Parathyroid adenoma (tissue), 2 donors: Measurements from ENCODE around the gene ZNF653.
"Not testable (repeated sequence)": the region's sequence is repeated elsewhere in the genome, so short reads cannot be mapped to it uniquely, and the experiment has no call there.

Experiments used
- H2AFZ ChIP-seq: fragments of 300-600 bp; sonication (generic); one replicate; pipeline ENCODE4 v1.7.0; 2017; ENCODE audit warnings: antibody characterized with exemption, mild to moderate bottlenecking
- H3K27ac ChIP-seq: fragments of 300-600 bp; sonication (generic); one replicate; pipeline ENCODE4 v1.7.0; 2017
- H3K27me3 ChIP-seq: fragments of 300-600 bp; sonication (generic); one replicate; pipeline ENCODE4 v1.7.0; 2017; ENCODE audit warnings: low read length; ENCODE audit not compliant: control insufficient read depth, insufficient read depth
- H3K36me3 ChIP-seq: fragments of 300-600 bp; sonication (generic); one replicate; pipeline ENCODE4 v1.7.0; 2017; ENCODE audit warnings: low read length; ENCODE audit not compliant: control insufficient read depth, insufficient read depth
- H3K4me1 ChIP-seq: fragments of 300-600 bp; sonication (generic); one replicate; pipeline ENCODE4 v1.7.0; 2017; ENCODE audit warnings: control low read depth
- H3K4me2 ChIP-seq: fragments of 300-600 bp; sonication (generic); one replicate; pipeline ENCODE4 v1.7.0; 2017; ENCODE audit warnings: low read length
- H3K4me3 ChIP-seq: fragments of 300-600 bp; sonication (generic); one replicate; pipeline ENCODE4 v1.7.0; 2017; ENCODE audit warnings: low read depth, low read length
- H3K79me2 ChIP-seq: fragments of 300-600 bp; sonication (generic); one replicate; pipeline ENCODE4 v1.7.0; 2017; ENCODE audit warnings: control low read depth
- H3K9ac ChIP-seq: fragments of 300-600 bp; sonication (generic); one replicate; pipeline ENCODE4 v1.7.0; 2017; ENCODE audit warnings: mild to moderate bottlenecking
- H3K9me3 ChIP-seq: fragments of 300-600 bp; sonication (generic); one replicate; pipeline ENCODE4 v1.7.0; 2017; ENCODE audit warnings: low read length; ENCODE audit not compliant: control insufficient read depth
- TF ChIP-seq, protein P1 (sequence below): fragments of 300-600 bp; sonication (generic); IDR thresholded peaks from one replicate; pipeline ENCODE4 v1.7.0; 2017; ENCODE audit warnings: antibody characterized with exemption, mild to moderate bottlenecking
- donor health status: primary hyperparathyroidism.

The ZNF653 gene

DNA sequence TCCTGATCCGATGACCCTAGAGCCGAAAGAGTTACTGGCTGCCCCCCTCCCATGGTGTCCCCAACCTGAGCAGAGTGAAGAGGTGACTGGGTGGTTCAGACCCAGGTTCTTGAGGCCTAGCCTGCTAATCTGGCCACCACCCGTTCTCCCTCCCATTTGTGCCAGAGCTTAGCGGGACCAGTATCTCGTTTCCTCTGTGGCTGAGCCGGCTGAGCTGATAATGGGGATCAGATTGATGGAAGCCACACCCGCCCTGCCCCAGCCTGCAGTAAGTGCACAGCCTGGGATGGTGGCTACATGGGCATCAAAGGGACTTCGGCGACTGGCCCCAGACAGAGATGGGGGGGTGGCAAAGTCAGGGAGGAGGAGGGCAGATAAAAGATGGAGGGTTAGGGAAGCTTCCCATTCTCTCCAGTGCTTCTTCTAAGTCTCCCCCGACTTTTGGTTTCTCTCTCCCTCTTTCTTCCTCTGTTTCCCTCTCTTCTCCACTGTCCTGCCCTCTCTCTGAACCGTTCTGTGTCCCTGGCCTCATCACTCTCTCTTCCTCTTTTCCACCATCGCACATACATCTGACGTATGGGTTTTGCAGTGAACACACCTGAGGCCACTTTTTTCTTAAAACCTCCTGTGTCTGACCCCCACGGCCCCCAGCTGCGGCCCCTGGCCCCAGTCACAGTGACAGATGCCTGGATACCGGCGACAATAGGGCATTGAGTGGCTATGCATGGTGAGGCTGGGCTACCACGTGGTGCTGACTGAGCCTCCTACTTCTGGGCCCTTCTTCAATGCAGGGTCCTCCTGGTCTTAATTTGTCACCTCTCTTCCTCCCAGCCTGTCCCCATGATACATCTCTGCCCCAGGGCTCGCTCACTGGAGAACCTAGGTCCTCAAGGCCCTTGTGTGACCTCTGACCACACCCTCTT, 27.2 kb downstream of the ZNF653 start:
- Histone ChIP-seq H3K36me3 (no peaks in the 10 kb centered on the region), H3K4me3 (no peak overlapping the region), H3K79me2 (no peaks in the 10 kb centered on the region), H2AFZ (no peak overlapping the region), H3K9ac (no peak overlapping the region), H3K9me3 (no peaks in the 10 kb centered on the region), H3K4me1 (peaks cover 3% of the 10 kb centered on the region), H3K4me2 (no peak overlapping the region), H3K27me3 (no peaks in the 10 kb centered on the region), H3K27ac (no peak overlapping the region)
- TF ChIP-seq, protein P1, sequence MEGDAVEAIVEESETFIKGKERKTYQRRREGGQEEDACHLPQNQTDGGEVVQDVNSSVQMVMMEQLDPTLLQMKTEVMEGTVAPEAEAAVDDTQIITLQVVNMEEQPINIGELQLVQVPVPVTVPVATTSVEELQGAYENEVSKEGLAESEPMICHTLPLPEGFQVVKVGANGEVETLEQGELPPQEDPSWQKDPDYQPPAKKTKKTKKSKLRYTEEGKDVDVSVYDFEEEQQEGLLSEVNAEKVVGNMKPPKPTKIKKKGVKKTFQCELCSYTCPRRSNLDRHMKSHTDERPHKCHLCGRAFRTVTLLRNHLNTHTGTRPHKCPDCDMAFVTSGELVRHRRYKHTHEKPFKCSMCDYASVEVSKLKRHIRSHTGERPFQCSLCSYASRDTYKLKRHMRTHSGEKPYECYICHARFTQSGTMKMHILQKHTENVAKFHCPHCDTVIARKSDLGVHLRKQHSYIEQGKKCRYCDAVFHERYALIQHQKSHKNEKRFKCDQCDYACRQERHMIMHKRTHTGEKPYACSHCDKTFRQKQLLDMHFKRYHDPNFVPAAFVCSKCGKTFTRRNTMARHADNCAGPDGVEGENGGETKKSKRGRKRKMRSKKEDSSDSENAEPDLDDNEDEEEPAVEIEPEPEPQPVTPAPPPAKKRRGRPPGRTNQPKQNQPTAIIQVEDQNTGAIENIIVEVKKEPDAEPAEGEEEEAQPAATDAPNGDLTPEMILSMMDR, result no peak

DNA sequence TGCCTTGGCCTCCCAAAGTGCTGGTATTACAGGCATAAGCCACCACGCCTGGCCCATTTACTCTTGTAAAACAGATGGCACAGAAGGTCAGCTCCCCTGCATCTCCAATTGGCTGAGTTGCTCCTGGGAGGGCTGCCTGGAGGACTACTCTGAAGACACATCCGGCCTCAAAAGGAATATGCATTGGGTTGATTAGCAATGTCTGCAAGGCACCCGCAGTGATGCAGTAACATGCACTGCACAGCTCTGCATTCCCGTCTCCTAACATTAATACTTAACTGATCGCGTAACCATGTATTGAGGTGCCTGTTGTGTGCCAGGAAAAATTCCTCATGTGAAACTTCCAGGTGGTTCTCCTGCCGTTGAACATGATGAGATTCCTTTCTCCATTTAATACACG, 29.8 kb downstream of the ZNF653 start:
- Histone ChIP-seq H3K79me2 (no peaks in the 10 kb centered on the region), H3K4me2 (no peak overlapping the region), H3K4me1 (no peaks in the 10 kb centered on the region), H3K4me3 (no peak overlapping the region), H2AFZ (no peak overlapping the region), H3K27ac (no peak overlapping the region), H3K27me3 (no peaks in the 10 kb centered on the region), H3K36me3 (no peaks in the 10 kb centered on the region), H3K9ac (no peak overlapping the region), H3K9me3 (no peaks in the 10 kb centered on the region)
- TF ChIP-seq, protein P1, result no peak

DNA sequence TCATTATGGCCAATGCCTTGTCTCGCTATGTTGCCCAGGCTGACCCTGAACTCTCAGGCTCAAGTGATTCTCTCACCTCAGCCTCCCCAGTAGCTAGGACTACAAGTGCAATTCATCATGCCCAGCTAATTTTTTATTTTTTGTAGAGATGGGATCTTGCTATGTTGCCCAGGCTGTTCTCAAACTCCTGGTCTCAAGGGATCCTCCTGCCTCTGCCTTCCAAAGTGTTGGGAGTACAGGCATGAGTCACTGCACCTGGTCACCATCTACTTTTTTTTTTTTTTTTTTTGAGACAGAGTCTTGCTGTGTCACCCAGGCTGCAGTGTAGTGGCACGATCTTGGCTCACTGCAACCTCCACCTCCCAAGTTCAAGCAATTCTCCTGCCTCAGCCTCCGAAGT, 30.3 kb downstream of the ZNF653 start:
- H3K27me3 ChIP-seq, H3K27ac ChIP-seq, H3K4me2 ChIP-seq, H3K4me1 ChIP-seq, H2AFZ ChIP-seq, H3K79me2 ChIP-seq, H3K9ac ChIP-seq, H3K9me3 ChIP-seq, H3K4me3 ChIP-seq, H3K36me3 ChIP-seq: not testable (repeated sequence)

DNA sequence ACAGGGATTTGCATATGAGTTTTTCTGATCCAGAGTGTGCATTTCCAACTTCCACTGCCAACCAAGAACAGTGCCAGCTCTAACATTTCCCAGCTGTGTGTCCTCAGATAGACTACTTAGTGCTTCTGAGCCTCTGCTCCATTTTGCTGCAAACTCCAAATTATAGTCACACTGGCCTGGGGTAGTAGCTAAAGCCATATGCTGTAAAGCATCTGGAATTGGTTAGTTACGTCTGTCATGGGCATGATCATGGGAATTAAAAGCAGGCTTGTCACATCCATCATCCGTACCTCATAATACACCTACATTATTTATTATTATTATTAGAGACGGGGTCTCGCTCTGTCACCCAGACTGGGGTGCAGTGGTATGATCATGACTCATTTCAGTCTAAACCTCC, 31.9 kb downstream of the ZNF653 start:
- H3K9me3 ChIP-seq, result no peaks in the 10 kb centered on the region
- no peaks in the 10 kb centered on the region for H3K27me3 ChIP-seq
- no peak overlapping the region for H3K4me3 ChIP-seq
- H3K9ac ChIP-seq, result no peak overlapping the region
- H3K4me1 ChIP-seq, result no peaks in the 10 kb centered on the region
- H2AFZ ChIP-seq, result no peak overlapping the region
- H3K4me2 ChIP-seq, result no peak overlapping the region
- no peaks in the 10 kb centered on the region for H3K36me3 ChIP-seq
- TF ChIP-seq, protein P1, result no peak
- no peak overlapping the region for H3K27ac ChIP-seq
- no peaks in the 10 kb centered on the region for H3K79me2 ChIP-seq

DNA sequence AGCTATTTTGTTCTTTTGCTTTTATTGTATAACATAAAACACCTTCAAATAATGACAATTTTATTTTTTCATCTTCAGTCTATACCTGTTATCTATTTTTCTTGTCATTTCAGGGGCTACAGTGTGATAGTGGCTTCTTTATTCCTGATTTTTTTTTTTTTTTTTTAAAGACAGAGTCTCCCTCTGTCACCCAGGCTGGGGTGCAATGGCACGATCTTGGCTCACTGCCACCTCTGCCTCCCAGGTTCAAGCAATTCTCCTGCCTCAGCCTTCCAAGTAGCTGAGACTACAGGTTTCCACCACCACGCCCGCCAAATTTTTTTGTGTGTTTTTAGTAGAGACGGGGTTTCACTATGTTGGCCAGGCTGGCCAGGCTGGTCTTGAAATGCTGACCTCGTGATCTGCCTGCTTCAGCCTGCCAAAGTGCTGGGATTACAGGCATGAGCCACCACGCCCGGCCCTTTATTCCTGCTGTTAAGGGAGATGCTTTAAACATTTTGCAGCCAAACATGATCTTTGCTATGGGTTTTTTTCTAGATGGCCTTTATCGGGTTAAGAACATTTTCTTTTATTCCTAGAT, 37.3 kb downstream of the ZNF653 start:
- not testable (repeated sequence) for H3K9me3 ChIP-seq, H3K4me1 ChIP-seq, H3K4me3 ChIP-seq, H3K4me2 ChIP-seq, H2AFZ ChIP-seq, H3K79me2 ChIP-seq, H3K27ac ChIP-seq, H3K36me3 ChIP-seq, H3K9ac ChIP-seq, H3K27me3 ChIP-seq
